ENCODE results near the gene LACC1. TPM values are rescaled to one million over a fixed set of nuclear protein-coding genes. Genes with fewer than 3 reads are reported as not detected.

Gene LACC1
- total RNA-seq (10 to 100 TPM in 6 of 7 donors, 1 to 10 TPM in 1; 7.9 to 17.6 (median 13.2) TPM), polyA plus RNA-seq (1 to 10 TPM; 3.0 to 4.3 (median 3.3) TPM)
- long read RNA-seq, donor 1, full-length matches to known transcripts, result 2 of 2 reads
- long read RNA-seq, donor 1, partial matches to known transcripts, result 0 of 2 reads
- long read RNA-seq, donor 1, other reads (novel, unspliced or antisense), result 0 of 2 reads
- long read RNA-seq, donor 2, partial matches to known transcripts, result 0 of 1 reads
- long read RNA-seq, donor 2, other reads (novel, unspliced or antisense), result 0 of 1 reads

- peak; percentile 93 for DNase-seq
- H3K4me3 ChIP-seq, result peak within 1 kb of the TSS; percentile 56 to 83 (median 68)
- no peaks in the 10 kb centered on the region for H3K27me3 ChIP-seq (replicated peaks in 1 of 7)
- peaks cover 0 to 7% (median 2%) of the 10 kb centered on the region in 8 donors for H3K9me3 ChIP-seq
- no peak for TF ChIP-seq POLR2A (IDR thresholded peaks at IDR 0.05)
- TF ChIP-seq, protein P1, sequence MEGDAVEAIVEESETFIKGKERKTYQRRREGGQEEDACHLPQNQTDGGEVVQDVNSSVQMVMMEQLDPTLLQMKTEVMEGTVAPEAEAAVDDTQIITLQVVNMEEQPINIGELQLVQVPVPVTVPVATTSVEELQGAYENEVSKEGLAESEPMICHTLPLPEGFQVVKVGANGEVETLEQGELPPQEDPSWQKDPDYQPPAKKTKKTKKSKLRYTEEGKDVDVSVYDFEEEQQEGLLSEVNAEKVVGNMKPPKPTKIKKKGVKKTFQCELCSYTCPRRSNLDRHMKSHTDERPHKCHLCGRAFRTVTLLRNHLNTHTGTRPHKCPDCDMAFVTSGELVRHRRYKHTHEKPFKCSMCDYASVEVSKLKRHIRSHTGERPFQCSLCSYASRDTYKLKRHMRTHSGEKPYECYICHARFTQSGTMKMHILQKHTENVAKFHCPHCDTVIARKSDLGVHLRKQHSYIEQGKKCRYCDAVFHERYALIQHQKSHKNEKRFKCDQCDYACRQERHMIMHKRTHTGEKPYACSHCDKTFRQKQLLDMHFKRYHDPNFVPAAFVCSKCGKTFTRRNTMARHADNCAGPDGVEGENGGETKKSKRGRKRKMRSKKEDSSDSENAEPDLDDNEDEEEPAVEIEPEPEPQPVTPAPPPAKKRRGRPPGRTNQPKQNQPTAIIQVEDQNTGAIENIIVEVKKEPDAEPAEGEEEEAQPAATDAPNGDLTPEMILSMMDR (IDR thresholded peaks at IDR 0.05 in 8 of 11, conservative IDR thresholded peaks at IDR 0.05 in 3 of 11), result no peak
- no peak for TF ChIP-seq POLR2AphosphoS5 (IDR thresholded peaks at IDR 0.05)
- WGBS, 5 donors, result 0 to 3% (median 1%) methylated on average over 34 to 48 of the region's 48 CpGs
- H3K27ac ChIP-seq, result peak within 1 kb of the TSS; percentile 92 to 98 (median 97)
- H3K36me3 ChIP-seq, result no peaks in the 10 kb centered on the region
- H3K4me1 ChIP-seq, result peaks cover 14 to 40% (median 31%) of the 10 kb centered on the region in 6 donors
- intact Hi-C loops (cut with DNase I; ENCODE audit: low total_unique reads), result loop anchor here (10.0 kb wide), 1 partner anchor 905 kb away; no protein-coding TSS in a partner anchor
Observed at GRCh38 chr13:43879755-43880181, at the start of gene LACC1. LACC1 (plus strand) TSS chr13:43879904; CDS start chr13:43880986, 1,082 bp downstream.

DNA sequence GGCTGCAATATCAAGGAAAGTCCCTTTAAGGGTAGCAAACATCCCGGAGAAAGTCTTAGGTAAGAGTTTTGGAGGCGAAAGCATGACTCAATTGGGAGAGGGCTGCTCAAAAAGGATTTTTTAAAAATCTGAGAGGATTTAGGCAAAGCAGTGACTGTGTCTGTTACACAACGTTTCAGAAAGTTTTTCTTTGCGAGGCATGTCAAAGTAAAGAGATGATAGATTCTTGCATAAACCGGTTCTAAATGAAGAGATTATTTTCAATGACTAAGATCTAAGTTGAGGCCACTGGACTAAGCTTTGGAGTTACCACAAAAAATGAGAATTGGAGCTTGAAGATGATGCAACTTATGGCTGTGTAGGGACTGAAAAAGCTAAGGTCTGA lies 49.2 kb upstream of the LACC1 start:
- Histone ChIP-seq H3K27me3 (replicated peaks in 1 of 7) (no peaks in the 10 kb centered on the region), H3K36me3 (no peaks in the 10 kb centered on the region), H3K27ac (no peak overlapping the region), H3K4me1 (no peaks in the 10 kb centered on the region), H3K4me3 (no peak overlapping the region), H3K9me3 (no peaks in the 10 kb centered on the region)
- no peak for DNase-seq
- intact Hi-C loops (cut with DNase I; ENCODE audit: low total_unique reads), result no loop called here
- no peak for TF ChIP-seq POLR2AphosphoS5 (IDR thresholded peaks at IDR 0.05)
- TF ChIP-seq, protein P1 (IDR thresholded peaks at IDR 0.05 in 8 of 11, conservative IDR thresholded peaks at IDR 0.05 in 3 of 11), result no peak
- no peak for TF ChIP-seq POLR2A (IDR thresholded peaks at IDR 0.05)
- 67 to 84% (median 71%) methylated on average over 5 of the region's 5 CpGs for WGBS, 5 donors

DNA sequence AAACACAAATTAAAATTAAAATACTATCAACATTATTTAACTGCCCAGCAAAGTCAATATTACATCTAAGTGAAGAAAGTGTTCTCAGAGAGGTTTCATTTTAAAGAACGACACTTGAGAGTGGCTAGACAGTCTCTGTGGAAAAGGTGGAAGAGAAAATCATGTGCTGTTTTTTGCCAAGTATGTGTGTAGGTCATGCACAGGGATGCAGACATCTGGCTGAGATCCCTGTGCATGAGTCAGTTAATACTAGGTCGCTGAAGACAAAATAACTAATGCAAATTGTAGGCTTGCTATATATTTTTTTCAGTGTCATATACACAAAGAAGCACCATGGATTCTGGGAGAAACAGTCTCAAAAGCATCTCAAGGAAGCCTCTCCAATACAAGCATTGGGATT lies 48.6 kb upstream of the LACC1 start:
- no peak for DNase-seq
- Histone ChIP-seq H3K27ac (no peak overlapping the region), H3K27me3 (replicated peaks in 1 of 7) (no peaks in the 10 kb centered on the region), H3K36me3 (no peaks in the 10 kb centered on the region), H3K9me3 (no peaks in the 10 kb centered on the region), H3K4me3 (no peak overlapping the region), H3K4me1 (no peaks in the 10 kb centered on the region)
- WGBS, 5 donors, result 78 to 95% (median 80%) methylated on average over 2 of the region's 2 CpGs
- intact Hi-C loops (cut with DNase I; ENCODE audit: low total_unique reads), result no loop called here
- no peak for TF ChIP-seq POLR2AphosphoS5 (IDR thresholded peaks at IDR 0.05)
- TF ChIP-seq, protein P1 (IDR thresholded peaks at IDR 0.05 in 8 of 11, conservative IDR thresholded peaks at IDR 0.05 in 3 of 11), result no peak
- TF ChIP-seq POLR2A (IDR thresholded peaks at IDR 0.05), result no peak

DNA sequence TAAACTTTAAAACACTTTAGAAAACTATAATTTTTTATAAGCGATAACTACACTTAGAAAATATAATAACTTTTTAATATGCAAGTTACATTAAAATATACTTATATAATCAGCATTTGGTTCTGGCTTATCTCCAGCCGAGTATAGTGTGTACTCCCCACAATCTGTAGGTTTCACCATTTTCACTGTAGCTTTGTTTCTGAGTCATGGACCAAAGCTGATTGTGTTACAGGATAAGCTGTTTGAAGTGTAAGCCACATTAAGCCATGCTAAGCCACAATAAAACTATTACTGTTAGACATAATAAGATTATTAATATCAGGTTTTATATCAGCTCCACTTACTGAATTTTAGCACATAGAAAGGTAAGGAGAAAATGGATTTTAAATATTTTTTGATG lies 44.0 kb upstream of the LACC1 start:
- Histone ChIP-seq H3K4me3 (no peak overlapping the region), H3K4me1 (no peaks in the 10 kb centered on the region), H3K9me3 (peaks cover 0 to 1% (median 0%) of the 10 kb centered on the region in 8 donors), H3K27me3 (replicated peaks in 1 of 7) (no peaks in the 10 kb centered on the region), H3K36me3 (no peaks in the 10 kb centered on the region), H3K27ac (no peak overlapping the region)
- 65 to 93% (median 88%) methylated on average over 2 of the region's 2 CpGs for whole genome bisulfite sequencing, 5 donors
- TF ChIP-seq, protein P1 (IDR thresholded peaks at IDR 0.05 in 8 of 11, conservative IDR thresholded peaks at IDR 0.05 in 3 of 11), result no peak
- TF ChIP-seq POLR2A (IDR thresholded peaks at IDR 0.05) (no peak), POLR2AphosphoS5 (IDR thresholded peaks at IDR 0.05) (no peak)
- intact Hi-C loops (cut with DNase I; ENCODE audit: low total_unique reads), result no loop called here
- DNase-seq, result no peak
